HL-60 (cell line): ENCODE measurements around the gene EYA3.

ENCODE experiments used
- POLR2AphosphoS5 ChIP-seq: IDR thresholded peaks from 2 replicates; pipeline ENCODE4 v1.6.1; 2012; ENCODE audit warnings: low read depth
- TF ChIP-seq, protein P1 (sequence below): IDR thresholded peaks from one replicate; pipeline ENCODE4 v1.5.1; 2011; ENCODE audit warnings: low read length, control low read depth, inconsistent platforms; ENCODE audit not compliant: insufficient read depth

DNA sequence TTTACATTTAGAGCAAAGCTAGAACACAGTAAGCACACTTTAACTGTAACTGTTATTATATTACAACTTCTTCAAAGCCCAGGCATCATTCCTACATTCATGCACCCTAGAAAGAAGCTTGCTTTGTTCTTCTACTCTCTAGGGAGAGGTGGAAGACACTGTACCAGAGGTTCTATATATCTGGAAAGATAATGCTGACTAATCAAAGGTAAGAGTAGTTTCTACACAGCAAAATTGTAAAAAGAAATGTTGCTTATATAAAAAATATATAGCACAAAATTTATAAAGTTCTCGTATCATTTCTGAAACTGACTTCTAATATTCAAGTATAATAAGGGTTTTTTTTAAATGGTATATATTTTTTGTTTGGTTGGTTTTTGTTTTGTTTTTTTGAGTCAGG is 44.0 kb downstream of the EYA3 start:
- TF ChIP-seq, protein P1, sequence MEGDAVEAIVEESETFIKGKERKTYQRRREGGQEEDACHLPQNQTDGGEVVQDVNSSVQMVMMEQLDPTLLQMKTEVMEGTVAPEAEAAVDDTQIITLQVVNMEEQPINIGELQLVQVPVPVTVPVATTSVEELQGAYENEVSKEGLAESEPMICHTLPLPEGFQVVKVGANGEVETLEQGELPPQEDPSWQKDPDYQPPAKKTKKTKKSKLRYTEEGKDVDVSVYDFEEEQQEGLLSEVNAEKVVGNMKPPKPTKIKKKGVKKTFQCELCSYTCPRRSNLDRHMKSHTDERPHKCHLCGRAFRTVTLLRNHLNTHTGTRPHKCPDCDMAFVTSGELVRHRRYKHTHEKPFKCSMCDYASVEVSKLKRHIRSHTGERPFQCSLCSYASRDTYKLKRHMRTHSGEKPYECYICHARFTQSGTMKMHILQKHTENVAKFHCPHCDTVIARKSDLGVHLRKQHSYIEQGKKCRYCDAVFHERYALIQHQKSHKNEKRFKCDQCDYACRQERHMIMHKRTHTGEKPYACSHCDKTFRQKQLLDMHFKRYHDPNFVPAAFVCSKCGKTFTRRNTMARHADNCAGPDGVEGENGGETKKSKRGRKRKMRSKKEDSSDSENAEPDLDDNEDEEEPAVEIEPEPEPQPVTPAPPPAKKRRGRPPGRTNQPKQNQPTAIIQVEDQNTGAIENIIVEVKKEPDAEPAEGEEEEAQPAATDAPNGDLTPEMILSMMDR = no peak
- no peak for TF ChIP-seq POLR2AphosphoS5
